ENCODE measurements around the gene DOCK11.

DOCK11 gene

DNA sequence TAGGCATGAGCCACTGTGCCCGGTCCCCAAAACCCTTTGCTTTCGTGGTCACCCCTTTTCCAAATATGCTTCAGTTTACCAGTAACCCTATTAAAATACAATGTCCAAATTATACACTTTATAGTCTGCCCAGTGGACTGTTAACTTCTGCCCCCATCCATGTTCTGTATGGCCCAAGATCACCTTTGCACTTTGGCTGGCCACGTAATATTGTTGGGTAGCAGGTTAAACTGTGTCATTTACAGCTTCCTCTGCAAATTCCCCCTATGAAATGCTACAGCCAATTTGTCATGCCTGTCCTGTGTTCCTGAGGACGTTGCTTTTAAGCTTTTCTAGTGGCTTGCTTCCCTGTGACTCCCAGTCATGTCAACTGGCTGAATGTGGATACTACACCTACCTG, 130.7 kb downstream of the DOCK11 start:
- DNase-seq (ENCODE audit: low spot score) (no peak), FAIRE-seq (no peak)

DNA sequence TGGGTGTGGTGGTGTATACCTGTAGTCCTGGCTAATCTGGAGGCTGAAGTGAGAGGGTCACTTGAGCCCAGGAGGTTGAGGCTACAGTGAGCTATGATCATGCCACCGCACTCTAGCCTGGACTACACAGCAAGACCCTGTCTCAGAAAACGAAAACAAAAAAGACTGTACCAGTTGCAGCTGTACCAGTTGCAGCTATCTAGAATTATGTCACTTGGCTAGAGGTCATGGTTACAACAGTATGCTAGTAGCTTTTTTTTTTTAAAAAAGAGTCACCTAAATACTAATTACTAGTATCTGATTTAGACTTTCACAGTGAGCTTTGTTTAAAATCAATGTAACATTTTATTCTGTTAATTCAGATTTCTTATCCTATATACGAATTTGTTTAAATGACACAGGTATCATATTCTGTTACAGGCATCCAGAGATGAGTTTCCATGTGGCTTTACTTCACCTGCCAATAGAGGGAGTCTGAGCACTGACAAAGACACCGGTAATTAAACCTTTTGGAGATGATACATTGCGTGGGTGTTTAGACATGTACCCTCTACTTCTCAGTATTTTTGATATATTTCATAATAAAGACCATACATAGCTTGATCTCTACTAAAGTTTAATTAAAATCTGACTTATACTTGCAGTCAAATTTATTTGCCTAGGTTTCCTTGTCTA, 131.6 kb downstream of the DOCK11 start:
- DNase-seq (ENCODE audit: low spot score), result peak; percentile 1
- FAIRE-seq, result no peak

DNA sequence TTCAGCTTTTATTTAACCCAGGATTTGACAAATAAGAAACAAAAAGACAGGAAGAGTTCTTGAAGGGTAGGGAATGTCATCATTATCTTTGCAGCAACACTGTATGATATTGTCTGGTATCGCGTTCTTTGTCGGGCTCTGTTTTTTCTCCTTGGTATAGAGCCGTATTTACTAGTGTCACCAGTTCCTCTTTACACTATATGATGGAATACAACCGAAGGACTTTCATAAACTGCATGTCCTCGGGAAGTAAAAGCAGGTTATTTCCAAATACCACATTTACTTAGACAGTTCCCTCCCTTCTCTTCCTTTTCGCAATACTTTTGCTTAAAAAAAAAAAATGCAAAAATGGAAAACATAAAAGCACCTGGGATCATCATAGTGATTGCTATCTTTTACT, 135.2 kb downstream of the DOCK11 start:
- FAIRE-seq, result no peak
- DNase-seq (ENCODE audit: low spot score), result no peak

DNA sequence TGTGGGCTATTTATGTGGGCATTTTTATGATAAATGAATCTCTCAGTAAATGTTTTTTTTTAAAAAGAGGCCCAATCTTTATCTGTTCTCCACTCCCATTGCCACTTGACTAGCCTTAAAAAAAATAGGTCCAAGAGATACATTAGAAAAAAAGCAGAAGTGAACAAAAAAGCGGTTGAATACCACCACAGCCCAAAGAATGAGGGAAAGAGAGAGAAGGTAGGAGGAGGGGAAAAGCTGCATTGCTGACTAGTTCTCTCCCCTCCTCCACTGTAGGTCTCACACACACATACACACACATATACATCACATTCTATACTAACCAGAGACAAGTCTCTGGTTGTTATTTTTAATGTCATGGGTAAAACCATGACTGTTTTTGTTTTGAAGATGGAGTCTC, 136.0 kb downstream of the DOCK11 start:
- no peak for FAIRE-seq

DNA sequence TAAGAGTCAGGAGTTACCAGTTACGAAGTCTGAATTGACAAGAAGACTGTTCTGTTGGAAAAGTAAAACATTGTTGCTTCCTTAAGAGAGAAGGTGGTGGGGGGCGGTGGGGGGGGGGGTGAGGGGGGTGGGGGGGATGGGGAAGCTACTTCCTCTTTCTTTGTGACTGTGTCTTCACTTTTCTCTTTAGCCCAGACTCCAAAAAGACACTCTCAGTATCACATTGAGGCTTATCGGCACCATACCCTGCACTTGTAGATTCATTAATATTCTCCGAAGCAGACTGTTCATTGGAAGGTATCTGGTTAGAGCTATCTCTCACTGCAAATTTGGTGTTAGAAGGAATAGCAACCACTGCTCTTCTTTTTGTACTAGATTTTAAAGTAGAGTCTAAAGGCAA, 137.2 kb downstream of the DOCK11 start:
- no peak for DNase-seq (ENCODE audit: low spot score)
- FAIRE-seq, result no peak

More for the DNA sequence above, 136.0 kb downstream of the DOCK11 start:
- DNase-seq (ENCODE audit: low spot score), result no peak

DNA sequence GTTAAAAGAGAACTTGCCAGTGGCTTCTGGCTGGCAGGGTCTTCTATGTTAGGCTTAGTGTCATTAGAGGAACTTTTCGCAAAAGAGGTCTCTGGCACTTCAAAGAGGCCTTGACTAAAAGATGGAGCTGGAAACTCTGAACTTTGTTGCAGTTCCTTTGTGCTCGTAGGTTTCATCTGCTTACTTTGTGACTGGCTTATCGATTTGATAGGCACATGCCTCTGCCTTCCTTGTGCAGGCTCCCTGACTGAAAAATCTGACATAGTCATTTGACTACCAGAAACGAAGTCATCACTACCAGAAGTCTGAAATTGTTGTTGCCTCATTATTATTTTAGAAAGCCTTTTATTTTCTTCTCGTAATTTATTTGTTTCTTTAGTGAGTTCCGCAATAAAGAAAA, 137.9 kb downstream of the DOCK11 start:
- FAIRE-seq (no peak), DNase-seq (ENCODE audit: low spot score) (no peak)

DNA sequence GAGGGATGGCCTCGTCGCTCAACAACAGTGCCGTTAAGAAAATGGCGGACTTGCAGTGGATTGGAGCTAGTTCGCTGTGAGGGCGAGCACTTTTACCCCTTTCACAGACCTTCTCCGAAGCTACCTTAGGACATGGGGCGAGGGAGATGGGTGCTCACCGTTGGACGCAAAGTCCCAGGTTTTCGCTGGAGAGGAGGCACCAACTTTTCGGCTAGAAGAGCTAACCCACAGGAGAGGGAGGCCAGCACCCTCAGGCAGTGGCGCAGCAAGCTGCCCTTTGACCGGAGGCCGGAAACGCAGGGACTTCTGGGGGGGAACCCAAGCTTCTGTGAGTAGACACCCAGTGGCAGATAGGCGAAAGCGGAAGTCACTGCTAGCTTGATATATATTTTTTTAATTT, 138.7 kb downstream of the DOCK11 start:
- DNase-seq (ENCODE audit: low spot score), result no peak
- no peak for FAIRE-seq

DNA sequence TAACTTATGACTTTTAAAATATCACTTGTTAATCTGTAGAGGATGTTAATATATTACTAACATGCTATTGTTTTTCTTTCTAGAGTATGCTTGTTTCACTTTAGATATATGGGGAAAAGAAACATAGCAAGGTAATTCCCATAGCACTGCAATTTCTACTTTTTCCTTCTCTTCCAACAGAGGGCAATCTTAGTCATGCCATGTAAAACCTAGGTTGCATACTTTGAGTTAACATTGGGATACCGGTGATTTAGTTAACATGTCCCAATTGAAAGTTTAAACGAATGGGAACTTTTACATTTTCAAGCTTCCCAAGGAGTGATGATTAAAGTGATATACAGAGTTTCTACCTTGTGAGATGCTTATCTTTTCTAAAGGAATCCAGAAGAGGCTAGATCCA, 142.4 kb downstream of the DOCK11 start:
- DNase-seq (ENCODE audit: low spot score) (no peak), FAIRE-seq (no peak)

DNA sequence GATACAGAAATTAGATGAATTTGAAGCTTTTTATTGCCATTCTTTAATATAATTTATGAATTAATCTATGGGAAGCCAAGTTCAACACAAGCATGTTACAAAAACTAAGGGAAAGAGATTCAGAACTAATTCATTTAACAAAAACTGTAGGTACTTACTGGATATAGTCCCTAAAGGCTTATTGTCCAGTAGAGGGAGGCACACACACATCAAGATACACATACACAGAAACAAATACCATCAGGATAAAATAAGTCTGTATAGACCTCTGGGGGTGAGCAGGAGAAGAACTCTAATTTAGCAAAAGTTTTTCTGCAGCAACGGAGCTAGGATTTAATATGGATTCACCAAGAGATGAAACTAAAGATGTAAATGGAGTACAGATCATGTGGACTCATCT, 148.8 kb downstream of the DOCK11 start:
- no peak for FAIRE-seq
- peak; percentile 1 for DNase-seq (ENCODE audit: low spot score)

DNA sequence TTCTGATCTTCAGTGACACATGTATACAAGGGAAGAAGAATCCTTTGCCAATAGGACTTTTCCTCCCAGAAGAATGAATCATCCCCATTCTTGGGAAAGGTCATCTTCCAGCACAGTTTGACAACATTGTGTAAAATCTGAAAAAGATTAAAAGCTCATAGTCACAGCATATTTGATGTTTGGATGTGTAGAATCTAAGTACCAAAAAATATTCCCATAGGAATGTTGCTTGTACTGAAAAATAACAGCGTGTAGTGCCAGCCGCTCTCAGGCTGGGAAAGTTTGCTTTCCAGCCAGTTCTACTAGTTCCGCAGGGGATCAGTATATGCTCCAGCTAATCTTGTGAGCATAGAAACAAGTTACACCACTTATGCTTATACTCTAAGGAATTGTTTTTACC, 157.1 kb downstream of the DOCK11 start:
- DNase-seq (ENCODE audit: low spot score) (no peak), FAIRE-seq (no peak)

DNA sequence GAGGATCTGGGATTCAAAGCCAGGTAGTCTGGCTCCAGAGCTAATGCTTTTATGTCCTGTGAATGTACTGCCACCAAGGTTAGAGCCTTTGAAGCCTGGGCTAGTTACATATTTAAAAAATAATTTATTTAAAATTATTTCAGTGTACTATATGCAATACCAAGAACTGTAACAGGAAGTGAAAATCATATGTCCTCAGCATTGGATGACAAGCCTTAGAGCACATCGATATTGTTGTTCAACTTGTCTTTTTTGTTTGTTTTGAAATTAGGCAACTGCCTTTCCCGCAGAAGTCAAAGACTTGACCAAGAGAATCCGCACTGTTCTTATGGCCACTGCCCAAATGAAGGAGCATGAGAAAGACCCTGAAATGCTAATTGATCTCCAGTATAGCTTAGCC, 158.7 kb downstream of the DOCK11 start:
- DNase-seq (ENCODE audit: low spot score) (no peak), FAIRE-seq (no peak)

DNA sequence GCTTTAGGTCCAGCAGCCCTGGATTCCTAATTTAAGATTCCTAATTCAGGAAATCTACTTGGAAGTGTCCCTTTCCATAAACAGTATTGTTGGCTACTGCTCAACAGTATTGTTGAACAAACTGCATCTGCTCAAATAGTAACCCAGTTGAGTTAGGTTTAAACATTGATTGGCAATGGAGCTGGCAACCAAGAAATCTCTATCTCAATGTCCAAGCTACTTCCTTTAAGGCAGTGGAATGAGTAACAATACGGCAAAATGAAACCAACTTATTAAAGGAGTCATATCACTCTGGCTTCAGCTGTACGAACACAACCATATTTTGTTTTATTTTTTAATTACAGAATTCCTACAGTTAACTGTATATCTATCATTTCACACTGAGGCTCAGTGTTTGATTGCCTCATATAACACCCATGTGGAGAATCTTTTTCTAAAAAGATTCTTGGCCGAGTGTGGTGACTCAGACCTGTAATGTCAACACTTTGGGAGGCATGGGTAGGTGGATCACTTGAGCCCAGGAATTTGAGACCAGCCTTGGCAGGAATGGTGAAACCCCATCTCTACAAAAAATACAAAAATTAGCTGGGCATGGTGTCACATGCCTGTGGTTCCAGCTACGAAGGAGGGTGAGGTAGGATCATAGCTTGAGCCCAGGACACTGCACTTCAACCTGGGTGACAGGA, 160.1 kb downstream of the DOCK11 start:
- peak; percentile 4 for DNase-seq (ENCODE audit: low spot score)
- FAIRE-seq, result no peak

DNA sequence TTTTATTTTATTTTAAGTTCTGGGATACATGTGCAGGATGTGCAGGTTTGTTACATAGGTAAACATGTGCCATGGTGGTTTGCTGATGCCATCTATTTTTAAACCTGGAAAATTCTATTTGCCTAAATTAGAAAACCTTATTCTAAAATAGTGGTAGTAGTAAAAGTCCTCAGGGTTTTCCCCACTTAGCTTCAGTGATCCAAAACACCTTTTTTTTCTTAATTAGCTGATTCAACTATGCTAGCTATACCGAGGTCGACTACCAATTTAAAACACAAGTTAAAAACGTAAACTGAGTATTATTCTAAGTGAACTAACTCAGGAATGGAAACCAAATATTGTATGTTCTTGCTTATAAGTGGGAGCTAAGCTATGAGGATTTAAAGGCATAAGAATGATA, 161.8 kb downstream of the DOCK11 start:
- no peak for FAIRE-seq

DNA sequence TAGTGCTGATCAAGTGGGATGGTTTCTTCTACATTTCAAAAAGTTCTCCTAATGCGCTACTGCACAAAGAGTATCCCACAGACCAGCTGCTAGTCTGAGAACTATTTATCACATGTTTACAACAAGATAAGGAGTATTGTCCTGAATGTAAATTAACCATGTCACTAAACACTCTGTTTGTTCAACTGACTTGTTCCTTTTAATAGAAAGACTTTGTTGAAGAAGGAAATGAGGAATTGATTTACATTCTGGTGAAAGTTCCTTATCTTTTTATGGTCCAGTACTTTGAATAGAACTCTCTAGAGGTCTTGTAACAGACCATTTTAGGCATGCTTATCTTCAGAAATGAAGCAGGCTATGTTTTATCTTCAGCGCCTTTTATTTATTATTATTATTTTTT, 164.5 kb downstream of the DOCK11 start:
- FAIRE-seq (no peak), DNase-seq (ENCODE audit: low spot score) (no peak)

More for the DNA sequence above, 161.8 kb downstream of the DOCK11 start:
- DNase-seq (ENCODE audit: low spot score), result no peak

DNA sequence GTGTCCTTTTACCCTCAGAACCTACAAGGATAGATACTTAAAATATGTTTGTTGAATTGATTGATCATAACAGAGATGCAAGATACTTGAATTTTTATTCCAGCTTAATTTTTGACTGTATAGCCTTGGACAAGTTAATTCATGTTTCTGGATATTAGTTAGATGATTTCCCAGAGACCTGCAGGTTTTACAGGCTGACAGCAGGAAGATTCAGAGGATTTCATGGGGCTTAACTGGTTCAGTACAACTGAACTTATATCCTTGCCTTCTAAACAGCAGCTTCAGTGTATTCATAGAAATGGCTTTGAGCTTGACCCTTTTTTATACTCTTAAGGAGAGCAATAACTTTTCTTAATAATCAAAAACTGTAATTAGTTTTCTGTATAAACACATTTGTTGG, 169.6 kb downstream of the DOCK11 start:
- FAIRE-seq (no peak), DNase-seq (ENCODE audit: low spot score) (no peak)

DNA sequence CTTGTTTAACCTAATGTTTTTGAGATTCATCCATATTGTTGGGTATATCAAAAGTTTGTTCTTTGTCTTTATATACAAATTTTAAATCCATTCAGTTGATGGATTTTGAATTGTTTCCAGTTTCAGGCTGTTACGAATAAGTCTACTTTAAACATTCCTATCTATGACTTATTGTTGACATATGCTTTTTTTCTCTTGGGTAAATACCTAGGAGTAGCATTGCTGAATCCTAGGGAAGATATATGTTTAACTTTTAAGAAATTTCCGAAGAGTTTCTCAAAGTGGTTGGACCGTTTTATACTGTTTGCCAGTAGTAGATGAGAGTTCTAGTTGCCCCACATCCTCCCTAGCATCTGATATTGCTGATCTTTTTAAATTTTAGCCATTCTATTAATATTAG, 170.9 kb downstream of the DOCK11 start:
- FAIRE-seq (no peak), DNase-seq (ENCODE audit: low spot score) (no peak)

DNA sequence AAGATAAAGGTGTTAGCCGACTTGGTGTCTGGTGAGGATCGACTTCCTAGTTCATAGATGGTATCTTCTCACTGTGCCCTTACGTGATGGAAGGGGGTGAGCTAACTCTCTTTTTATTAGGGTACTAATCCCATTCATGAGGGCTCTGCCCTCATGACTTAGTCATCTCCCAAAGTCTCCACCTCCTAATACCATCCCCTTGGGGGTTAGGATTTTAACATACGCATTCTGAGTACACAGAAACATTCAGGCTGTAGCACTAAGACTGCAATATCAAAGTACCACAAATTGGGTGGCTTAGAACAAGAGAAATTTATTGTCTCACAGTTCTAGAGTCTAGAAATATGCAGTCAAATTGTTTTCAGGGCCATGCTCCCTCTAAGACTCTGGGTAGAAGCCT, 173.8 kb downstream of the DOCK11 start:
- FAIRE-seq (no peak), DNase-seq (ENCODE audit: low spot score) (no peak)

DNA sequence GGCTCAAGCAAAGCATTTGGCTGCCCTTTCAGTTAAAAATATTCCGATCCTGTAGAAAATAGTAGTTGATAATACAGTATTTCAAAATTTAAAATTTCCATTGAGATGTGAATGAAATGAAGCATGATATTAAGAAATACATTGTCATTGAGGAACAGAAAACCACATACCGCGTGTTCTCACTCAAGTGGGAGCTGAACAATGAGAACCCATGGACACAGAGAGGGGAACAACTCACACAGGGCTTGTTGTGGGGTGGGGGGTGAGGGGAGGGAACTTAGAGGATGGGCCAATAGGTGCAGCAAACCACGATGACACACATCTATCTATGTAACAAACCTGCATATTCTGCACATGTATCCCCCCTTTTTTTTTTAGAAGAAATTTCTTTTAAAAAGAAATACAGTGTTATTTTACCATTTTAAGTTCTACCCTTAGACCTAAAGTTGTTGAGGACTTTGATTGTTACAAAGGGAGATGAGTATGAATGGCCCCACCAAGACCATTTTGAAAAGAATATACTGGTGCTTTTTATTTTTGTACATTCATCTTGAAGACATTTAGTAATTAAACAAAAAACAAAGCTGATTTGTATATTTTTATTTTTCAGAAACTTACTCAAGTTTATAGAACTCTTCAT, 179.8 kb downstream of the DOCK11 start:
- no peak for FAIRE-seq

DNA sequence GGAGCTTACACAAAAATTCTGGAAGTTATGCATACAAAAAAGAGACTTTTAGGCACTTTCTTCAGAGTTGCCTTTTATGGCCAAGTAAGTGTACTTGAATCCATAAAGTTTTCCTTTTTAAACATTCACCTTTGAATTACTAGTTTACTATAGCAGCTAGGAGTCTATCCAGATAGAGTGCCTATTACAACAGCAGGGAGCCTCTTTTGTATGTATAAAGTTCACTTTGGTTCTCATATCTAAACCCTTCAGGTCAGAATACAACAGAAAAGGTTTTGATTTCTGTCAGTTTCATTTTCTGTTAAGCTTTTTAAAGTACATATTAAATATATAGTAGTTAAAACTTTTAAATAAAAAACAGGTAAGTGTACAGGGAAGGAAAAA, 180.3 kb downstream of the DOCK11 start:
- no peak for FAIRE-seq

More for the DNA sequence above, 179.8 kb downstream of the DOCK11 start:
- DNase-seq (ENCODE audit: low spot score), result no peak

DNA sequence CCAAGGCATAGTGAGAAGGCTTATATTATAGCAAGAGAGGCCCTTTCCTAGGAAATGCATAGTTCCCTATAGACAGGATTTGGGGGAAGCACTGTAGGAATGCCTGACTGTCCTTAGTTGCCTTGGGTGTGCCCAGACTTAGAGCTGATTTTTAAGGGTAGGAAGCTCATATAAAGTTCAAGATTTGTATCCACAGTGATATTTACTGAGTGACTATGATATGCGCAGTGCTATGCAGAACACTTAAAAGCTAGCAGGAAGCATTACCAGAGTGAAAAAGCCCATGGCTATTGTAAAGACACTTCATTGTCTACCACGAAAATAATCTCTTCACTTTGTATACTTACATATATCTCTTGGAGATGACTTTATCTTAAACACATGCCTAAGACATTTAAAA, 181.7 kb downstream of the DOCK11 start:
- no peak for FAIRE-seq

More for the DNA sequence above, 180.3 kb downstream of the DOCK11 start:
- DNase-seq (ENCODE audit: low spot score), result no peak

DNA sequence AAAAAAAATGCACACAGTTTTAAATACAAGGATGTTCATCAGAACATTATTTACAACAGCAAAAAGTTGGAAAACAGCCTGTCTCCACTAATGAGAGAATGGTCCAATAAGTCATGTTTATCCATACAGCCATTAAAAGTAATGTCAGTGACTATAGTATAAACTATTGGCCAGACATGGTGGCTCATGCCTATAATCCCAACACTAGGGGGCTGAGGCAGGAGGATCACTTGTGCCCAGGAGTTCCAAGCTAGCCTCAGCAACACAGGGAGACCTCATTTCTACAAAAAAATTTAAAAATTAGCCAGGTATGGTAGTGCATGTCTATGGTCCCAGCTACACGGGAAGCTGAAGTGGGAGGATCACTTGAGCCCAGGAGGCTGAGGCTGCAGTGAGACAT, 183.7 kb downstream of the DOCK11 start:
- DNase-seq (ENCODE audit: low spot score), result no peak

More for the DNA sequence above, 181.7 kb downstream of the DOCK11 start:
- DNase-seq (ENCODE audit: low spot score), result no peak

DNA sequence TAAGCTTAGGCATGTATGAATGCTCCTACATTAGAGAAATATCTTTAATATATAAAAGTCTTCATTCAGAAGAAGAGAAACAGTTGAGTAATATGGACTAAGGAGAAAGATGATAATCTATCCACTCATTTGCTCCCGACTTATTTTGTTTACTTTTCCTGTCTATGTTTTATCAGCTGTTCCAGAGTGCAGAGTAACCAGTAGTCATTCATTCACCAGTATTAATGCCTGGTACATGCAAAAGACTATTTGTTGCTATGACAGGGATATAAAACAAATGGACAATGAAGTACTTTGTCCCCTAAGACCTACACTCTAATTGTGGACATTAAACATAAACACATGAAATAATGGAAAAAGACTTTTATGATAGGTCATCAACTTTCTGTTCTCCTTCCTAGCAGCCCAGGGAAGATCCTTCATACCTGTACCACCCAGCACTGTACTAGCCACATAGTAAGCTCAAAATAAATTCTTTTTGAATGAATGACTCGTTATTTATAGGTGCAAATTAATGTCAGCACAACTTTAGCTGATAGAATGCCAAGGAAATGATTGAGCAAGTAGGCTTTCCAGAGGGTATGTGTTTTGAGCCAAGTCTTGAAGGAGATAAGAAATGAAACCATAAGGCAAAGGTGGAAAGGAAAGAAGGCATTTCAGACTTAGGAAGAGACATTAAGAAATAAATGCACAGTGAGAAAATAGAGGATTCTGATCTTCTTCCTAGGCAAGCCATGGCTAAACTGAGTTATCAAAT, 186.8 kb downstream of the DOCK11 start:
- FAIRE-seq (no peak), DNase-seq (ENCODE audit: low spot score) (no peak)

More for the DNA sequence above, 183.7 kb downstream of the DOCK11 start:
- FAIRE-seq, result no peak

Measured in urothelium cell line (cell line).